Gastrocnemius medialis (tissue), 4 donors: ENCODE data around the gene PRKAA1.
"Not testable (repeated sequence)": the region's sequence is repeated elsewhere in the genome, so short reads cannot be mapped to it uniquely, and the experiment has no call there.

Experiments used
- CTCF ChIP-seq, 5 experiments: fragments of 450-650 bp in 3 of 5; fragments of 200-600 bp in 2 of 5; sonication (generic) in 2 of 5; IDR thresholded peaks in 4 of 5; conservative IDR thresholded peaks in 1 of 5; 1 replicate in 4 of 5; 2 replicates in 1 of 5; pipeline ENCODE4 v1.5.1; 2016 to 2019; ENCODE audit warnings: antibody characterized with exemption in 5 of 5, mild to moderate bottlenecking in 3 of 5, moderate library complexity in 3 of 5
- POLR2A ChIP-seq, 2 donors: fragments of 450-650 bp; IDR thresholded peaks; one replicate each; pipeline ENCODE4 v1.6.1; 2017; ENCODE audit warnings: antibody characterized with exemption in 2 of 2, mild to moderate bottlenecking in 2 of 2, moderate library complexity in 2 of 2

GRCh38 chr5:40788941-40789340 lies 9.2 kb downstream of the PRKAA1 start:
- not testable (repeated sequence) for TF ChIP-seq POLR2A (IDR thresholded peaks at IDR 0.05); CTCF (IDR thresholded peaks at IDR 0.05 in 4 of 5, conservative IDR thresholded peaks at IDR 0.05 in 1 of 5)
